Transverse colon (tissue), 4 donors: ENCODE measurements around the gene PYM1. TPM values are rescaled to one million over a fixed set of nuclear protein-coding genes. Genes with fewer than 3 reads are reported as not detected.

Experiments
- DNase-seq: peaks from one replicate; pipeline ENCODE4 v3.0.0-alpha.2; 2019
- H3K27ac ChIP-seq, 4 donors: fragments of 200-600 bp; sonication (generic); 2 replicates each; pipeline ENCODE4 v1.5.1; 2016 to 2018; ENCODE audit warnings: inconsistent platforms in 4 of 4
- H3K27me3 ChIP-seq: fragments of 200-600 bp; sonication (generic); 2 replicates; pipeline ENCODE4 v1.5.1; 2017; ENCODE audit warnings: inconsistent platforms
- H3K36me3 ChIP-seq, 4 donors: fragments of 200-600 bp; sonication (generic); 2 replicates each; pipeline ENCODE4 v1.5.1; 2017 to 2019; ENCODE audit warnings: inconsistent platforms in 4 of 4
- H3K4me1 ChIP-seq, 4 donors: fragments of 200-600 bp; sonication (generic); 2 replicates each; pipeline ENCODE4 v1.5.1; 2017 to 2020; ENCODE audit warnings: inconsistent platforms in 4 of 4
- H3K4me3 ChIP-seq, 4 donors: fragments of 200-600 bp; sonication (generic); 1 replicate in 1 of 4; 2 replicates in 3 of 4; pipeline versions ENCODE4 v1.5.1 to v1.6.1; 2017 to 2019; ENCODE audit warnings: inconsistent platforms in 4 of 4
- H3K9me3 ChIP-seq, 2 donors: fragments of 200-600 bp; sonication (generic); 2 replicates each; pipeline ENCODE4 v1.5.1; 2017 to 2019; ENCODE audit warnings: inconsistent platforms in 2 of 2
- CTCF ChIP-seq, 5 experiments: fragments of 200-600 bp in 3 of 5; fragments of 450-650 bp in 2 of 5; sonication (generic) in 3 of 5; IDR thresholded peaks; 1 replicate in 2 of 5; 2 replicates in 3 of 5; pipeline ENCODE4 v1.5.1; 2016 to 2017; ENCODE audit warnings: antibody characterized with exemption in 5 of 5, inconsistent platforms in 3 of 5, mild to moderate bottlenecking in 2 of 5, moderate library complexity in 1 of 5
- EP300 ChIP-seq: sonication (generic); formaldehyde crosslinking; IDR thresholded peaks from one replicate; pipeline ENCODE4 v1.6.1; 2017; ENCODE audit warnings: antibody characterized with exemption, low read depth
- POLR2A ChIP-seq: fragments of 450-650 bp; IDR thresholded peaks from one replicate; pipeline ENCODE4 v1.6.1; 2016; ENCODE audit warnings: antibody characterized with exemption, mild to moderate bottlenecking, moderate library complexity
- POLR2AphosphoS5 ChIP-seq, 3 donors: sonication (generic); formaldehyde crosslinking; IDR thresholded peaks; one replicate each; pipeline ENCODE4 v1.6.1; 2016; ENCODE audit warnings: antibody characterized with exemption in 3 of 3
- WGBS, 2 donors: methylation state at CpG; one replicate each; pipeline ENCODE4 v1.1.5; 2018; ENCODE audit warnings: low coverage in 1 of 2; 5-methylcytosine and 5-hydroxymethylcytosine counted together
- in situ Hi-C, 4 donors: fragments of 200-750 bp; cut with MboI; loops; one replicate each; pipeline versions ENCODE4 v1.15.0 to v1.15.1; 2017; ENCODE audit warnings: low sequenced_read_pairs in 3 of 4, low pct_ligation_motif_present in 1 of 4, low pct_unique_long_range_greater_than_20kb in 1 of 4
- intact Hi-C: fragments of 100-400 bp; cut with DNase I; formaldehyde crosslinking; loops from one replicate; pipeline ENCODE4 v1.15.1; 2023; ENCODE audit warnings: low total_unique reads
- total RNA-seq, 4 donors: library from RNA; depleted of rRNA; stranded (reverse); fragments of >200 nt; gene quantifications; one replicate each; pipeline ENCODE4 v1.1.0, GENCODE V29; 2016

Gene PYM1
- total RNA-seq, 4 donors from 2014 or later = 35.2 to 56.4 (median 47.8) TPM

GRCh38 chr12:55893723-55894122 lies 34.0 kb downstream of the PYM1 start:
- Histone ChIP-seq H3K27me3 (no peaks in the 10 kb centered on the region), H3K9me3 (no peaks in the 10 kb centered on the region), H3K27ac (no peak overlapping the region), H3K4me1 (no peaks in the 10 kb centered on the region), H3K36me3 (no peaks in the 10 kb centered on the region), H3K4me3 (no peak overlapping the region)
- in situ Hi-C loops (no loop called here), intact Hi-C loops (no loop called here)
- TF ChIP-seq CTCF (IDR thresholded peaks at IDR 0.05) (no peak), POLR2A (no peak), POLR2AphosphoS5 (IDR thresholded peaks at IDR 0.05) (no peak), EP300 (no peak)
- DNase-seq = no peak
- WGBS, 2 donors = 90 to 93% methylated on average over 1 of the region's 1 CpG

- DNase-seq = no peak
- Histone ChIP-seq H3K27ac (no peak overlapping the region), H3K27me3 (no peaks in the 10 kb centered on the region), H3K36me3 (no peaks in the 10 kb centered on the region), H3K4me1 (no peaks in the 10 kb centered on the region), H3K9me3 (no peaks in the 10 kb centered on the region), H3K4me3 (no peak overlapping the region)
- WGBS, 2 donors = 95 to 96% methylated on average over 4 of the region's 4 CpGs
- intact Hi-C loops (no loop called here), in situ Hi-C loops (no loop called here)
- TF ChIP-seq CTCF (IDR thresholded peaks at IDR 0.05) (no peak), EP300 (no peak), POLR2A (no peak), POLR2AphosphoS5 (IDR thresholded peaks at IDR 0.05) (no peak)
Measured at GRCh38 chr12:55891310-55891709, 36.4 kb downstream of the PYM1 start.

GRCh38 chr12:55885113-55885512 lies 42.6 kb downstream of the PYM1 start:
- Histone ChIP-seq H3K36me3 (no peaks in the 10 kb centered on the region), H3K27me3 (no peaks in the 10 kb centered on the region), H3K4me1 (no peaks in the 10 kb centered on the region), H3K9me3 (no peaks in the 10 kb centered on the region), H3K27ac (no peak overlapping the region), H3K4me3 (no peak overlapping the region)
- intact Hi-C loops = no loop called here
- no peak for DNase-seq
- no peak for TF ChIP-seq POLR2AphosphoS5 (IDR thresholded peaks at IDR 0.05)
- no peak for TF ChIP-seq EP300
- TF ChIP-seq CTCF (IDR thresholded peaks at IDR 0.05) = no peak
- TF ChIP-seq POLR2A = no peak
- 70% methylated on average over 1 of the region's 1 CpG; no CpG with 5 or more reads in 1 of the 2 donors for WGBS, 2 donors
- in situ Hi-C loops = no loop called here

DNA sequence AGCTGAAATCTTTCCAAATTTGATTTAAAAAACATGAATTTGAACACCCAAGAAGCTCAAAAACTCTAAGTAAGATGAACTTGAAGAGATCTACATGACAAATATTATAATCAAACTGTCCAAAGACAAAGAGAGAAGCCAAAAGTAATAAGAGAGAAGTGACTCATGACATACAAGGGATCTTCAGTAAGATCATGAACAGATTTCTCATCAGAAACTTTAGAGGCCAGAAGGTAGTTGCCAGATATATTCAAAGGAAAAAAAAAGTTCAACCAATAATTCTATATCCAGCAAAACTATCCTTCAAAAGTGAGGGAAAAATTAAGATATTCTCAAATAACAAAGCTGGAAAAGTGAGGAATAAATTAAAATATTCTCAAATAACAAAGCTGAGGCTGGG lies 49.9 kb downstream of the PYM1 start:
- Histone ChIP-seq H3K4me3 (no peak overlapping the region), H3K27ac (no peak overlapping the region), H3K36me3 (no peaks in the 10 kb centered on the region), H3K27me3 (no peaks in the 10 kb centered on the region), H3K9me3 (peaks cover 3 to 6% of the 10 kb centered on the region in 2 donors), H3K4me1 (no peaks in the 10 kb centered on the region)
- no peak for TF ChIP-seq CTCF (IDR thresholded peaks at IDR 0.05)
- no peak for TF ChIP-seq EP300
- no peak for TF ChIP-seq POLR2A
- no peak for TF ChIP-seq POLR2AphosphoS5 (IDR thresholded peaks at IDR 0.05)
- intact Hi-C loops = no loop called here
- in situ Hi-C loops = no loop called here
- no peak for DNase-seq
